Mononuclear cell (primary cell): ENCODE results near the gene CYTH4. TPM values are rescaled to one million over a fixed set of nuclear protein-coding genes. Genes with fewer than 3 reads are reported as not detected.
A peak's percentile ranks its signal among the peaks of the same experiment; 100 is the strongest.

ENCODE experiments used
- H3K27me3 ChIP-seq: 2 replicates; pipeline ENCODE4 v1.6.0; 2011; ENCODE audit warnings: low read length, control low read depth; ENCODE audit not compliant: insufficient read depth
- H3K4me1 ChIP-seq: 2 replicates; pipeline ENCODE4 v1.5.1; 2011; ENCODE audit warnings: mild to moderate bottlenecking, low read length, control low read depth; ENCODE audit not compliant: insufficient read depth
- H3K4me3 ChIP-seq: 2 replicates; pipeline ENCODE4 v1.5.1; 2011; ENCODE audit warnings: mild to moderate bottlenecking, low read length, moderate library complexity
- H3K9me3 ChIP-seq: 2 replicates; pipeline ENCODE4 v1.5.1; 2011; ENCODE audit warnings: low read depth, mild to moderate bottlenecking, control low read depth, low read length
- total RNA-seq: library from RNA; depleted of rRNA; stranded (reverse); fragments of >200 nt; gene quantifications from one replicate; pipeline ENCODE4 v1.2.3, GENCODE V29; 2012

CYTH4 gene
- total RNA-seq, 1 donor = 124 TPM

- H3K9me3 ChIP-seq = no peaks in the 10 kb centered on the region
- peaks cover 25% of the 10 kb centered on the region for H3K4me1 ChIP-seq
- H3K4me3 ChIP-seq = no peak overlapping the region
- H3K27me3 ChIP-seq = no peaks in the 10 kb centered on the region
These were observed 23.4 kb upstream of the CYTH4 start for GRCh38 chr22:37258753-37259401.

GRCh38 chr22:37259540-37260029 is 22.7 kb upstream of the CYTH4 start:
- Histone ChIP-seq H3K27me3 (no peaks in the 10 kb centered on the region), H3K4me3 (no peak overlapping the region), H3K9me3 (no peaks in the 10 kb centered on the region), H3K4me1 (peaks cover 25% of the 10 kb centered on the region)

DNA sequence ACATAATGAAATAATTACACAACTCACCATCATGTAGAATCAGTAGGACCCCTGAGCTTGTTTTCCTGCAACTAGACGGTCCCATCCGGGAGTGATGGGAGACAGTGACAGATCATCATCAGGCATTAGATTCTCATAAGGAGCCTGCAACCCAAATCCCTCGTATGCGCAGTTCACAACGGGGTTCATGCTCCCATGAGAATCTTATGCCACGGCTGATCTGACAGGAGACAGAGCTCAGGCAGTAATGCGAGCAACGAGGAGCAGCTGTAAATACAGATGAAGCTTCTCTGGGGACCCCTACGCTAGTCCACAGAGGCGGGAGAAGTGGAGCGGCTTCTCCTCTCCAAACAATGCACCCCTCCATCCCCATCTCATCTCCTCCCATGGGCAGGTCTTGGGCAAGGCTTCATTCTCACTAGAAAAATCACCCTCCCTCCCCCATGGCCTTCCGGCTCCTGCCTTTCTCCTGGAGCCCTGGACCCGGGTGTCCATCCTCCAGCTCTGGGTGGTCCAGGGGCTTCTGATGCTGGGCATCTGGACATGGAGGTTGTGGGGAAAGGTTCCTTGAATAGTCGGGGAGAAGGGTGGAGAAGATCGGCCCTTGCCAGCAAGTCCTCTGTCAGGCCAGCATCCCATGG is 22.0 kb upstream of the CYTH4 start:
- H3K4me1 ChIP-seq = peaks cover 25% of the 10 kb centered on the region
- H3K4me3 ChIP-seq = no peak overlapping the region
- no peaks in the 10 kb centered on the region for H3K9me3 ChIP-seq
- no peaks in the 10 kb centered on the region for H3K27me3 ChIP-seq

DNA sequence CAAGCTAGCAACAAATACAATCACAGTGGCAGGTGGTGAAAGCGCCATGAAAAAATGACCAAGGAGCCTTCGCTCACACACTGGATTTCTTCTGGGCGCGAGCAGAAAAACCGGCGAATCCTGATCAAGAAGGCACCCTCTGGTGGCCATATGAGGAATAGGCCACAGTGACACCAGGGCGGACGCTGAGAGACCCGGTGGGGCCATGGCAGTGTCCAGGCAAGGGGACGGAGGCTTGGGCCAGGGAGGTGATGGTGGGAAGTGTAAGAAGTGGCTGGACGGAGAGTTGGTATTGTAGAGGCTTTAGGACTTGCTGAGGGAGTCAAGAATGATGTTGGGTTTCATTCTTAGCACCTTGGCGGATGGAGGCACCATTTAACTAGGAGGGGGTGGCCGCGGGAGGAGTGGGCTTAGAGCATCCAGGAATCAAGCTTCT is 21.4 kb upstream of the CYTH4 start:
- no peaks in the 10 kb centered on the region for H3K27me3 ChIP-seq
- H3K4me3 ChIP-seq = no peak overlapping the region
- peaks cover 25% of the 10 kb centered on the region for H3K4me1 ChIP-seq
- no peaks in the 10 kb centered on the region for H3K9me3 ChIP-seq

DNA sequence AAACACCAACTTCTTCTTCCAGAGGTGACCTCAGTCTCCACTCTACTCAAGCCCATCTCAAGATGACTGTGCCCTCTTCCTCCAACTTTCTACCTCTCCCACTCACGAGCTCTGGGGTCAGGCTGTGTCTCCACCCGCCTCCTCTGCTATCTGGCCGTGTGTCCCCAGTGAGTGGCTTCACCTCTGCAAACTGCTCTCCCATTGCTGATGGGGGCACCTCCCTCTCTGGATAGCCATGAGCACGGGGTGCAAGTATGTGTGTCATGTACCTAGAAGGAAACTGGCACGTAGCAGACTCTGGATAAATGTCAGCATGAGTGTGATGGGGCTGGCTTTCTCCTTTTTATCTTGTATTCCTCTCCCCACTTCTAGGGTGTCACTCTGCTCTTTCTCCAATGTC is 20.0 kb upstream of the CYTH4 start:
- Histone ChIP-seq H3K4me1 (peaks cover 34% of the 10 kb centered on the region), H3K9me3 (no peaks in the 10 kb centered on the region), H3K4me3 (no peak overlapping the region), H3K27me3 (no peaks in the 10 kb centered on the region)

- H3K9me3 ChIP-seq = no peaks in the 10 kb centered on the region
- H3K4me3 ChIP-seq = no peak overlapping the region
- peaks cover 46% of the 10 kb centered on the region for H3K4me1 ChIP-seq
- no peaks in the 10 kb centered on the region for H3K27me3 ChIP-seq
These were observed 18.1 kb upstream of the CYTH4 start for GRCh38 chr22:37263966-37264887.

DNA sequence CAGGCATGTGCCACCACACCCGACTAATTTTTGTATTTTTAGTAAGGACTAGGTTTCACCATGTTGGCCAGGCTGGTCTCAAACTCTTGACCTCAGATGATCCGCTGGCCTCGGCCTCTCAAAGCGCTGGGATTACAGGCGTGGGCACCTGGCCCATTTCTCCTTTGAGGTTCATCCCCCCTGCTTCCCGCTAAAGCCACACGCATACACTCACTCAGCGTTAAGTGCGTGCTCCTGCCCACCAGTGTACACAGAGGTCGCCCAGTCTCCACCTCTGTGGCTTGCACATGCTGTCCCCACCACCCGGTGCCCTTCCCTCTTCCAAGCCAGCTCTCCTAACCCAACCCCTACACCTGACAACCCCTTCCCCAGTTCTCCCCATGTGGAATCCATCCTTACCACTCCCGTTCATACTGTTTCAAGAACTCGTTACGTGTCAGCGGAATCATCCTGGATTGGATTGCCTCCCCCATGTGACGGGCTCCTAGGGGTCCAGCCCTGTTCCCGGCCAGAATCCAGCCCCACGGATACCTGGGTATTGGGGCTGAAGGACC is 15.7 kb upstream of the CYTH4 start:
- Histone ChIP-seq H3K4me3 (peak overlapping the region; percentile 46), H3K4me1 (peaks cover 51% of the 10 kb centered on the region), H3K27me3 (no peaks in the 10 kb centered on the region), H3K9me3 (no peaks in the 10 kb centered on the region)

DNA sequence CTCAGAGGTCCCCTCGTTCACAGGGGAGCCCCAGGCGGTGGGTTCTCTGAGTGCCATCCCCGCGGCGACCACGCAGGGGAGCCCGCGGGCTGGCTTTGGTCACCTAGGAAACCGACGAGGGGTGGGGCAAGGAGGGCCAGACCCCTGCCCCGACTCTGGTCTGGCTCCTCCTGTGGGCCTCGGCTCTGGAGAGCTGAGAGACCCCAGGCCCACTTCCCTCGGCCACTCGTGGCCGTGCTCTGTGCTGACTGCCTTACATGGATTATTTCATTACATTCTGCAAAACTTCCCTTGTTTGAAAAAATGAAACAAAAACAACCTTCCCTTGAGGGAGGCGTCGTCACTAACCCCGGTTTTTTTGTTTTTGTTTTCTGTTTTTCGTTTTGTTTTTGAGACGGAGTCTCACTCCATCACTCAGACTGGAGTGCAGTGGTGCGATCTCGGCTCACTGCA is 15.1 kb upstream of the CYTH4 start:
- peak overlapping the region; percentile 46 for H3K4me3 ChIP-seq
- no peaks in the 10 kb centered on the region for H3K9me3 ChIP-seq
- H3K27me3 ChIP-seq = no peaks in the 10 kb centered on the region
- peaks cover 56% of the 10 kb centered on the region for H3K4me1 ChIP-seq

DNA sequence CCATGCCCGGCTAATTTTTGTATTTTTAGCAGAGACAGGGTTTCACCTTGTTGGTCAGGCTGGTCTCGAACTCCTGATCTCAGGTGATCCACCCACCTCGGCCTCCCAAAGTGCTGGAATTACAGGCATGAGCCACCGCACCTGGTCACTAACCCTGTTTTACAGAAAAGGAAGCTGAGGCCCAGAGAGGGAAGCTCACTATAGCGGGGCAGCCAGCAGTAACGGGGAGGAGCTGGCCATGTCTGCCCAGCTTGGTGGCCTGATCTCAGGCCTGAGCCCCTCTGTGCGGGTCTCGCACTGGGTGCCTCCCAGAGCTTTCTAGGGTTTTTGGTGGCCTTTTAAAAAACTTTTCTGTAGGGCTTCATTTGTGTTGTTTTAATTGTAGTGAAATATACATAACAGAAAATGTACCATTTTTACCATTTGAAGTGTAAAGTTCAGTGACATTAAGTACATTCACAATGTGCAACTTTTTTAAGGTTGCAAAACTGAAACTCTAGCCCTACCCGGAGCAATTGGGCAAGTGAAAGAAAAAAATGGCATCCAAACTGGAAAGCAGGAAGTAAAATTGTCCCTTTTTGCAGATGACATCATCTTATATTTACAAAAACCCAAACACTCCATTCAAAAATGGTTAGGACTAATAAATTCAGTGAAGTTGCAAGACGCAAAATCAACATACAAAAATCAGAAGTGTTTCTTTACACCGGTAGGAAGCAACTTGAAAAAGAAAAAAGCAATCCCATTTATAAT is 14.5 kb upstream of the CYTH4 start:
- H3K4me3 ChIP-seq = no peak overlapping the region
- H3K27me3 ChIP-seq = no peaks in the 10 kb centered on the region
- H3K9me3 ChIP-seq = no peaks in the 10 kb centered on the region
- peaks cover 62% of the 10 kb centered on the region for H3K4me1 ChIP-seq

- Histone ChIP-seq H3K27me3 (no peaks in the 10 kb centered on the region), H3K4me1 (peaks cover 85% of the 10 kb centered on the region), H3K4me3 (no peak overlapping the region), H3K9me3 (no peaks in the 10 kb centered on the region)
These were observed 12.2 kb upstream of the CYTH4 start for GRCh38 chr22:37269936-37270678.

GRCh38 chr22:37270928-37271650 is 11.2 kb upstream of the CYTH4 start:
- Histone ChIP-seq H3K27me3 (no peaks in the 10 kb centered on the region), H3K4me1 (peaks cover 95% of the 10 kb centered on the region), H3K4me3 (no peak overlapping the region), H3K9me3 (no peaks in the 10 kb centered on the region)

DNA sequence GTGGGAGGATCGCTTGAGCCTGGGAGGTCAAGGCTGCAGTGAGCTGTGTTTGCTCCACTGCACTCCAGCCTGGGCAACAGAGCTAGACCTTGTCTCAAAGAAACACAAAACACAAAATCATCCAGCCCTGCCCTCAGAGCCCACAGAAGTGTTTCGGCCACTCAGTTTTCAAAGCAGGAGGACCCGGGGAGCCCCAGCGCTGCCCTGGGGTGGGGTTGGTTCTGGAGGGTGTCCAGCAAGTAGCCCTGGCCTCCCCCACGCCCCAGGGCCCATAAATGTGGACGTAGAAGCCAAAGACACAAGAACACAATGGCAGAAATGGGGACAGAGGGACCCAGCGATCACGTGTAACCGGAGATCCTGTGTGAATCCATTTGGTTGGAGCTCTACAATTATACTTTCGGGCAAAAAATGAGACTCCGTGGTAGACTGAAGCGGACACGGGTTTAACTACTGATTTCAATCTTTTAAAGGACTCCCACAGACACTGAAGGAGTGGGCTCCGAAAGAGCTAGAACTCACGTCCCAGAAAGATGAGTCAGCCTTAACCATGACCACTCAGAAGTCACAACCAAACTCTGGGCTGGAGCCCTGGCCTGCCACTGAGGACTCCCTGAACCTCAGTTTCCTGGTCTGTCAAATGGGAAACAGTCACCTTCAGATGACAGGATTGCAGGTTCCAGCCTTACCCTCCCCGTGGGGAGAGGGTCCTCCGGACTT is 9.0 kb upstream of the CYTH4 start:
- H3K4me3 ChIP-seq = no peak overlapping the region
- H3K27me3 ChIP-seq = no peaks in the 10 kb centered on the region
- H3K4me1 ChIP-seq = peaks cover 87% of the 10 kb centered on the region
- no peaks in the 10 kb centered on the region for H3K9me3 ChIP-seq

GRCh38 chr22:37273846-37274225 is 8.5 kb upstream of the CYTH4 start:
- no peaks in the 10 kb centered on the region for H3K27me3 ChIP-seq
- no peak overlapping the region for H3K4me3 ChIP-seq
- peaks cover 88% of the 10 kb centered on the region for H3K4me1 ChIP-seq
- H3K9me3 ChIP-seq = no peaks in the 10 kb centered on the region
